ENCODE results near the gene RPL36. TPM values are rescaled to one million over a fixed set of nuclear protein-coding genes. Genes with fewer than 3 reads are reported as not detected.

RPL36 gene
- total and polyA plus RNA-seq, 2 donors (not counting 3 experiments of a cell fraction or from before 2014, with no cell fraction given), result 1,033 to 1,084 TPM

DNA sequence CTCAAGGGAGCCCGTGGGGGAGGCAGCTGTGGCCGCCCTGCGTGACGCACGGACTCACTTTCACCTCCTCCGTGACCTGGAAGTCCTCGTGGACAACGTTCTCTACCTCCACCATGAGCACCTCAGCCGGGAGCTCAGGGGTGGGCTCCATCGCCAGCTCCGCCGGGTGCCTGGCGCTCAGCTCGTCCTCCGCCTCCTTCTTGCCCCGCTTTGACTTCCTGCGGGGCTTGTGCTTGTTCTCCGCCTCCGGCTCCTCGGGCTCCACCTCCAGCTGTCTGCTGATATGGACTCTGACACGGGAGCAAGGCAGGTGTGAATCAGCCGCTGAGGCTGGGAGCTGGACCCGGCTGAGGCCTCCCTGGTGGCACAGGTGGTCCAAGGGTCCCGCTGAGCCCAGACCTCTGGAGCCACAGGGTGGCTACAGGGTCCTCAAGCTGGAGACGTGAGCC is 21.6 kb downstream of the RPL36 start:
- DNase-seq (ENCODE audit: low read depth, low spot score) (no peak), FAIRE-seq (no peak)
- TF ChIP-seq GATA2 (IDR thresholded peaks at IDR 0.05; ENCODE audit: insufficient read depth, insufficient read length, low read depth, low read length) (no peak), EZH2 (IDR thresholded peaks at IDR 0.05; ENCODE audit: borderline replicate concordance, low read depth, low read length, severe bottlenecking) (no peak), POLR2A (IDR thresholded peaks at IDR 0.05; ENCODE audit: low read depth, low read length) (no peak), POLR2AphosphoS5 (IDR thresholded peaks at IDR 0.05; ENCODE audit: insufficient read depth, low read depth, low read length) (no peak), FOS (IDR thresholded peaks at IDR 0.05; ENCODE audit: borderline replicate concordance, insufficient read depth, low read length) (no peak), JUN (IDR thresholded peaks at IDR 0.05; ENCODE audit: borderline replicate concordance, insufficient read depth, insufficient read length, low read depth) (no peak), MYC (IDR thresholded peaks at IDR 0.05; ENCODE audit: low read depth, low read length) (no peak)
- TF ChIP-seq, protein P1, sequence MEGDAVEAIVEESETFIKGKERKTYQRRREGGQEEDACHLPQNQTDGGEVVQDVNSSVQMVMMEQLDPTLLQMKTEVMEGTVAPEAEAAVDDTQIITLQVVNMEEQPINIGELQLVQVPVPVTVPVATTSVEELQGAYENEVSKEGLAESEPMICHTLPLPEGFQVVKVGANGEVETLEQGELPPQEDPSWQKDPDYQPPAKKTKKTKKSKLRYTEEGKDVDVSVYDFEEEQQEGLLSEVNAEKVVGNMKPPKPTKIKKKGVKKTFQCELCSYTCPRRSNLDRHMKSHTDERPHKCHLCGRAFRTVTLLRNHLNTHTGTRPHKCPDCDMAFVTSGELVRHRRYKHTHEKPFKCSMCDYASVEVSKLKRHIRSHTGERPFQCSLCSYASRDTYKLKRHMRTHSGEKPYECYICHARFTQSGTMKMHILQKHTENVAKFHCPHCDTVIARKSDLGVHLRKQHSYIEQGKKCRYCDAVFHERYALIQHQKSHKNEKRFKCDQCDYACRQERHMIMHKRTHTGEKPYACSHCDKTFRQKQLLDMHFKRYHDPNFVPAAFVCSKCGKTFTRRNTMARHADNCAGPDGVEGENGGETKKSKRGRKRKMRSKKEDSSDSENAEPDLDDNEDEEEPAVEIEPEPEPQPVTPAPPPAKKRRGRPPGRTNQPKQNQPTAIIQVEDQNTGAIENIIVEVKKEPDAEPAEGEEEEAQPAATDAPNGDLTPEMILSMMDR (IDR thresholded peaks at IDR 0.05; ENCODE audit: extremely low read depth in 1 of 2, insufficient read depth in 1 of 2, low read depth in 1 of 2, low read length in 2 of 2), result no peak
- TF ChIP-seq, protein P2, sequence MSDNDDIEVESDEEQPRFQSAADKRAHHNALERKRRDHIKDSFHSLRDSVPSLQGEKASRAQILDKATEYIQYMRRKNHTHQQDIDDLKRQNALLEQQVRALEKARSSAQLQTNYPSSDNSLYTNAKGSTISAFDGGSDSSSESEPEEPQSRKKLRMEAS (IDR thresholded peaks at IDR 0.05; ENCODE audit: insufficient read depth, insufficient read length), result no peak
- H3K4me3 ChIP-seq (replicated peaks in 1 of 3; ENCODE audit: insufficient read depth in 1 of 3, low read depth in 1 of 3, low read length in 3 of 3), result no peak overlapping the region
- H3K9ac ChIP-seq (replicated peaks; ENCODE audit: extremely low read depth, insufficient read depth, low read length), result no peak overlapping the region
- no peaks in the 10 kb centered on the region for H3K27me3 ChIP-seq (ENCODE audit: control insufficient read depth in 2 of 2, insufficient read depth in 2 of 2, low read length in 2 of 2)
- no peak overlapping the region for H3K27ac ChIP-seq (ENCODE audit: insufficient read depth, low read depth, low read length)
- no peaks in the 10 kb centered on the region for H4K20me1 ChIP-seq (replicated peaks; ENCODE audit: control insufficient read depth, extremely low read depth, insufficient read depth, low read length)
- H3K9me3 ChIP-seq (replicated peaks; ENCODE audit: control insufficient read depth, insufficient read depth, low read length), result no peaks in the 10 kb centered on the region
- BruUV-seq (replicated peaks), result no TSS peak
- peaks cover 3 to 38% of the 10 kb centered on the region in 2 experiments for H3K36me3 ChIP-seq (ENCODE audit: control insufficient read depth in 2 of 2, extremely low read depth in 1 of 2, insufficient read depth in 2 of 2, low read length in 2 of 2)
- H3K79me2 ChIP-seq (ENCODE audit: control insufficient read depth, insufficient read depth, low read length), result peaks cover 18% of the 10 kb centered on the region
- dilution Hi-C loops (cut with MboI; ENCODE audit: extremely low pct_ligation_motif_present, low sequenced_read_pairs) (no loop called here), intact Hi-C loops (cut with micrococcal nuclease) (no loop called here)
- no peak overlapping the region for H2AFZ ChIP-seq (ENCODE audit: low read depth, low read length)
- H3K4me1 ChIP-seq (ENCODE audit: control insufficient read depth, extremely low read depth, insufficient read depth, low read length), result no peaks in the 10 kb centered on the region
- H3K9me1 ChIP-seq (replicated peaks; ENCODE audit: control insufficient read depth, extremely low read depth, insufficient read depth, low read length), result no peaks in the 10 kb centered on the region
- H3K4me2 ChIP-seq (ENCODE audit: insufficient read depth, low read length), result no peak overlapping the region
- ChIA-PET POLR2A (interaction anchor here (0.6 kb wide), 1 partner anchor 25 kb away, joined by 3 read pairs; no protein-coding TSS in a partner anchor), CTCF (no interaction called here)
